GM12892 (cell line): ENCODE data around the gene AZGP1.

Source experiments
- POLR2A ChIP-seq: IDR thresholded peaks from 2 replicates; pipeline ENCODE4 v1.6.1; 2011; ENCODE audit warnings: low read depth, low read length, control low read depth
- POLR2AphosphoS5 ChIP-seq: IDR thresholded peaks from 2 replicates; pipeline ENCODE4 v1.6.1; 2011; ENCODE audit warnings: low read depth, low read length, control low read depth

DNA sequence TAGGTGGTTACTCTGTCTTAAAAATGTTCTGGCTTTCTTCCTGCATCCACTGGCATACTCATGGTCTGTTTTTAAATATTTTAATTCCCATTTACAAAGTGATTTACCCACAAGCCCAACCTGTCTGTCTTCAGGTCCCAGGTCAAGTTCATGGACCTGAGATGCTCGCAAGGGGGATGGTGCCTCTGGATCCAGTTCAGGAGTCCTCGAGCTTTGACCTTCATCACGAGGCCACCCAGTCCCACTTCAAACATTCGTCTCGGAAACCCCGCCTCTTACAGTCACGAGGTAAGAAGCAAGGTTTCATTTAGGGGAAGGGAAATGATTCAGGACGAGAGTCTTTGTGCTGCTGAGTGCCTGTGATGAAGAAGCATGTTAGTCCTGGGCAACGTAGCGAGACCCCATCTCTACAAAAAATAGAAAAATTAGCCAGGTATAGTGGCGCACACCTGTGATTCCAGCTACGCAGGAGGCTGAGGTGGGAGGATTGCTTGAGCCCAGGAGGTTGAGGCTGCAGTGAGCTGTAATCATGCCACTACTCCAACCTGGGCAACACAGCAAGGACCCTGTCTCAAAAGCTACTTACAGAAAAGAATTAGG, 48.3 kb upstream of the AZGP1 start:
- TF ChIP-seq POLR2A = no peak
- TF ChIP-seq POLR2AphosphoS5 = no peak
